Type B pancreatic cell (in vitro differentiated cells): Measurements from ENCODE around the gene APEX1. TPM values are rescaled to one million over a fixed set of nuclear protein-coding genes. Genes with fewer than 3 reads are reported as not detected.

ENCODE experiments used
- DNase-seq: peaks from one replicate; pipeline ENCODE4 v3.0.0; 2021; ENCODE audit warnings: mixed read lengths; ENCODE audit not compliant: unreplicated experiment; ENCODE audit errors: extremely low spot score
- H3K27ac Mint-ChIP-seq: 2 replicates; pipeline ENCODE4 v1.8.0; 2021; ENCODE audit warnings: mild to moderate bottlenecking, mixed read lengths
- H3K27me3 Mint-ChIP-seq: 2 replicates; pipeline ENCODE4 v1.8.0; 2021; ENCODE audit warnings: mixed read lengths
- H3K36me3 Mint-ChIP-seq: 2 replicates; pipeline ENCODE4 v1.8.0; 2021; ENCODE audit warnings: mixed read lengths
- H3K4me1 Mint-ChIP-seq: one replicate; pipeline ENCODE4 v1.8.0; 2021; ENCODE audit warnings: mixed read lengths; ENCODE audit not compliant: unreplicated experiment
- H3K4me3 Mint-ChIP-seq: 2 replicates; pipeline ENCODE4 v1.8.0; 2021; ENCODE audit warnings: mild to moderate bottlenecking, mixed read lengths
- H3K9me3 Mint-ChIP-seq: 2 replicates; pipeline ENCODE4 v1.8.0; 2021; ENCODE audit warnings: mixed read lengths
- total RNA-seq: library from RNA; stranded (reverse); gene quantifications from 2 replicates; pipeline ENCODE4 v1.2.1, GENCODE V29; 2021; ENCODE audit warnings: low replicate concordance
- TF ChIP-seq, protein P1 (sequence below): fragments of 200-600 bp; sonication (generic); conservative IDR thresholded peaks from 2 replicates; pipeline ENCODE4 v1.5.0; 2021; ENCODE audit warnings: antibody characterized with exemption, mild to moderate bottlenecking

Gene APEX1
- total RNA-seq, 1 donor from 2014 or later = 319 TPM

DNA sequence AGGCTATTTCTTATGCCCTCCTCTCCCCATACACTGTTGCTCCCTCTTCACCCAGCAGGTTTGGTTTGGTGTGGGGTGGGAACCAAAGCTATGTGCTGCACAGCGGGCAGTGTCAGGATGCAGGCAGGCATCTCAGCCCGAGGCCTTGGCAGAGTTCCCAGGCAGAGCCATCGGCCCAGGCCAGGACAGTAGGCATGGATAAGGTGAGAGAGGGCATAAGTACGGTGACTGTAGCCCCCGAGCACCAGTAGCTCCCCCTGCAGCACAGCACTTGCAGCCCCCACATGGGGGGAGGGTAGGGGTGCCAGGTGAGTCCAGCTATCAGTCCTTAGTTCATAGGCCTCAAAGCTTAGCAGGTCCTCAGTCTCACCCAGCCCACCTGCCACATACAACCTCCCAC is 26.2 kb upstream of the APEX1 start:
- Mint-ChIP-seq H3K36me3 (no peaks in the 10 kb centered on the region), H3K27me3 (peaks cover 5% of the 10 kb centered on the region), H3K27ac (no peak overlapping the region), H3K4me1 (peaks cover 7% of the 10 kb centered on the region), H3K4me3 (no peak overlapping the region), H3K9me3 (no peaks in the 10 kb centered on the region)
- no peak for DNase-seq
- TF ChIP-seq, protein P1, sequence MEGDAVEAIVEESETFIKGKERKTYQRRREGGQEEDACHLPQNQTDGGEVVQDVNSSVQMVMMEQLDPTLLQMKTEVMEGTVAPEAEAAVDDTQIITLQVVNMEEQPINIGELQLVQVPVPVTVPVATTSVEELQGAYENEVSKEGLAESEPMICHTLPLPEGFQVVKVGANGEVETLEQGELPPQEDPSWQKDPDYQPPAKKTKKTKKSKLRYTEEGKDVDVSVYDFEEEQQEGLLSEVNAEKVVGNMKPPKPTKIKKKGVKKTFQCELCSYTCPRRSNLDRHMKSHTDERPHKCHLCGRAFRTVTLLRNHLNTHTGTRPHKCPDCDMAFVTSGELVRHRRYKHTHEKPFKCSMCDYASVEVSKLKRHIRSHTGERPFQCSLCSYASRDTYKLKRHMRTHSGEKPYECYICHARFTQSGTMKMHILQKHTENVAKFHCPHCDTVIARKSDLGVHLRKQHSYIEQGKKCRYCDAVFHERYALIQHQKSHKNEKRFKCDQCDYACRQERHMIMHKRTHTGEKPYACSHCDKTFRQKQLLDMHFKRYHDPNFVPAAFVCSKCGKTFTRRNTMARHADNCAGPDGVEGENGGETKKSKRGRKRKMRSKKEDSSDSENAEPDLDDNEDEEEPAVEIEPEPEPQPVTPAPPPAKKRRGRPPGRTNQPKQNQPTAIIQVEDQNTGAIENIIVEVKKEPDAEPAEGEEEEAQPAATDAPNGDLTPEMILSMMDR = no peak

DNA sequence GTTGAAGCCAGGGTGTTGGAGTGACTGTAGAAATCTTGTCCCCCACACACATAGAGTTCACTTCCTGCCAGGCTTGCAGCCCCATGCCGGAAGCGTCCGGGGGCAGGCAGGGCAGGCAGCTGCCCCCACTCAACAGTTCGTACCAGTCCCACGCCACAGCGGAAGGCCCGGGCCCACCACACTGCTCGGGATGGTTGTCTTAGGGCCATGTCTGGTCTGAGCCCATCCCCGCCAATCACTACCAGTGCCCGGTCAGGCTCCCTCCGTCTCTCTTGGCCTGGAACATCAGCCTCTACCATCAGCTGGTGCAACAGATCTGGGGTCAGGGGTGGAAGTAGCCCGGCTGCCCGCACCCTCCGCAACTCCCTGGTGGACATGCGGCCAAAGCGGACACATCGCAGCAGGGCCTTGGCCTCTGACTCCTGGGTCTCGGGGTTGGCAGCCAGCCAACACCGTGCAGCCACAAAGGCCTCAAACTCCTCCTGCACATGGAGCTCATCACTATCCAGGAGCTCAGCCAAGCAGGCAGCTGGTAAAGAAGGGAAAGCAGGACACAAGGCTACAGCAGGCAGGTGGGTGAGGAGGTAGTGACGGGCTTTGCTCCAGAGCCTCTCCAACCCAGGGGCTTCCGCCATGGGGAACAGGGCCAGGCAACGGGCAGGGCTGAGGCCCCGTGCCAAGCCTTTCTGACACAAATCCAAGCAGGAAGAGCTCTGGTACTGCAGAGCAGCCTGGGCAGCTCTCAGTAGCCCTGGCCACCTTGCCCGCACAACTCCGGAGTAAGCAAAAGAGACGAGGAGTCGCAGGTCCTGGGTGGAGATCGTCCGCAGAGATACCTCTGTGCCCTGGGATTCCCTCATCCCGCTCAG is 25.0 kb upstream of the APEX1 start:
- Mint-ChIP-seq H3K27ac (no peak overlapping the region), H3K27me3 (no peaks in the 10 kb centered on the region), H3K36me3 (no peaks in the 10 kb centered on the region), H3K4me1 (peaks cover 7% of the 10 kb centered on the region), H3K4me3 (no peak overlapping the region), H3K9me3 (no peaks in the 10 kb centered on the region)
- DNase-seq = no peak
- TF ChIP-seq, protein P1 = no peak

DNA sequence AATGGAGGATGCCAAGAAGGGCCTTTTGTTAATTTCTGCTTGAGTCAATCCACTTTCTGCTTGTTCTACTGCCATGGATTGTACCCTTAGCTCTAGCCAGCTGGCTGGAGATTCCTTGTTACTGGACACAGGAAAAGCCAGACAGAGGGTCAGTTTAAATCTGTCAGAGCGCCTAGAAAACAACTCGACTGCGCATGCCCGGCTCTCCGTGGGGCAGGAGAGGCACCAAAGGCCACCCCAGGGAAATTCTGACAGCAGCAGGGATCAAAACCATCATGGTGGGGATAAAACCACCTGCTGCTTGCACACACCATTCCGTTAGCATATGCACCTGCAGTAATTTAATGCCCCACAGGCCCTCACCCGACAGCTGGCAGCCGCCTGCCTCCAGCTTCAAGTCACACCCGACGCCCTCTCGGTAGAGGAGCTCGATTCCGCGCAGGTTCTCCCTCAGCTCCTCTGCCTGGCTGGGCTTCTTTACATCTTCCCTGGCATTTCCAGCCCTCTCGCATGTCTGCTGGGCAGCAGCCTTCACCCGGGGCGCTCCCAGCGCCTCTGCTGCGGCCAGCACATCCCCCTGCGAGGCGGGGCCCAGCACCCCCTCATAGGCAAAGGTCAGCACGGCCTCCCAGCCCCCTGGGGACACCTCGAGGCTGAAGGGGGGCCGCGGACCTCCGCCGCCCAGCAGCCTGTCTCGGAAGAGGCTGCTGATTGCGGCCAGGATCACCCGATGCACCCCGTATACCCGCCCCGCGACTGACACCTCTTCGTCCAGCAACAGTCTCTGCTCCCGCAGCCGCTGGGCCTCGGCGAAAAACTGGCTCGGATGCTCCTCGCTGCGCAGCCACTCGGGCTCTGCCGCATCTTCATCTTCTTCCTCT is 20.1 kb upstream of the APEX1 start:
- H3K4me3 Mint-ChIP-seq = no peak overlapping the region
- H3K4me1 Mint-ChIP-seq = no peaks in the 10 kb centered on the region
- no peak for DNase-seq
- no peak overlapping the region for H3K27ac Mint-ChIP-seq
- no peaks in the 10 kb centered on the region for H3K9me3 Mint-ChIP-seq
- peaks cover 13% of the 10 kb centered on the region for H3K27me3 Mint-ChIP-seq
- TF ChIP-seq, protein P1 = no peak
- H3K36me3 Mint-ChIP-seq = no peaks in the 10 kb centered on the region

DNA sequence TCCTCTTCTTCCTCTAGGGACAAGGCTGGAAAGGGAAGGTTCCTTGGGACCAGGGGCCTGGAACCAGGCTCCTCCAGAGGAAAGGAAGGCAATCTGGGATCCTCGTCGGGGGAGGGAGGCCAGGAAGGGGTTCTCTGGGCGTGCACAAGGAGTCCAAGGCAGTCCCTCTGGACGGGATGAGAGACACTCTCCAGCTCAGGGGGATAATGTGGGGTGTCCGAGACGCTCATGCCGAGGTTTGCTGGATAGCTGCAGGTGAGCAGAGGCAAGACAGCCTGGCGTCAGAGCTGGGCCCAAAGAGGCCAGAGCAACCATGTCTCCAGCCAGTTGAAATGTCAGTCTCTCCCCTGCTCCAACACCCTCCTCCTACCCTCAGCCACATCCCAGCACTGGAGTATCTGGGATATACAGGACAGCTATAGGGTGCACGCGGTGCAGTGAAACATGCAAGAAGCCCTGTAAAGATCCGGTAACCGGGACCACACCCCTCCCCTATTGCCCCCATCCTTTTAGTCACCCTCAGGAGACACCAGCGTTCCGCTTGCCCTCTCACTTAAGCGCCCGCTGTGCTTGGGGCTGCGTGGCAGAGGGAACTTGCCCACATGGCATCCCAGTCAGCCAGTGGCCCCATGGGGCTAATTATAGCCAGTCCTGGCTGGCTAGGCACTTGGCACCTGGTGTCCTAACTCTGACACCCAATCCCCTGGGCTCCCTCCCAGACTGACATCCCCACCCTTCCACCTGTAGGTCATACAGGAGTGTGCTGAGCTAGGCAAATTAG is 19.3 kb upstream of the APEX1 start, which contains the start of gene KLHL33:
Gene KLHL33 (minus strand): TSS at position 585 of the 781 bp plus-strand sequence. CDS start 355 bp downstream, at position 230.
- no peaks in the 10 kb centered on the region for H3K9me3 Mint-ChIP-seq
- peaks cover 15% of the 10 kb centered on the region for H3K27me3 Mint-ChIP-seq
- no peaks in the 10 kb centered on the region for H3K4me1 Mint-ChIP-seq
- H3K36me3 Mint-ChIP-seq = no peaks in the 10 kb centered on the region
- no peak within 1 kb of the TSS for H3K4me3 Mint-ChIP-seq
- DNase-seq = no peak
- no peak within 1 kb of the TSS for H3K27ac Mint-ChIP-seq
- TF ChIP-seq, protein P1 = no peak

DNA sequence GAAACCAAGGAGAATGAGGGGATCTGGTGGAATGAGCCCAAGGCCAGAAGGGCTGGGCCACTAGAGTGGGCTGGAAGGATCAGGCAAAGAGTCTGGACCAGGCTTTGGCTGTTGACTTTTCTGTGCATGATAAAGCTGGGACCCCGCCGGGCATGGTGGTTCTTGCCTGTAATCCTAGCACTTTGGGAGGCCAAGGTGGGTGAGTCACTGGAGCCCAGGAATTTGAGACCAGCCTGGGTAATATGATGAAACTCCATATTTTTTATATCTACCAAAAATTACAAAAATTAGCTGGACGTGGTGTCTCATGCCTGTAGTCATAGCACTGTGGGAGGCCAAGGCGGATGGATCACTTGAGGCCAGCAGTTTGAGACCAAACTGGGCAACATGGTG is 18.7 kb upstream of the APEX1 start:
- TF ChIP-seq, protein P1 = no peak
- H3K36me3 Mint-ChIP-seq = no peaks in the 10 kb centered on the region
- no peaks in the 10 kb centered on the region for H3K4me1 Mint-ChIP-seq
- H3K4me3 Mint-ChIP-seq = no peak overlapping the region
- H3K27ac Mint-ChIP-seq = no peak overlapping the region
- no peak for DNase-seq
- no peaks in the 10 kb centered on the region for H3K9me3 Mint-ChIP-seq
- peaks cover 15% of the 10 kb centered on the region for H3K27me3 Mint-ChIP-seq
